ENCODE measurements around the gene CYFIP2. TPM values are rescaled to one million over a fixed set of nuclear protein-coding genes. Genes with fewer than 3 reads are reported as not detected.

CYFIP2 gene
- total RNA-seq, 2 experiments from 2014 or later, result 458 to 480 TPM

DNA sequence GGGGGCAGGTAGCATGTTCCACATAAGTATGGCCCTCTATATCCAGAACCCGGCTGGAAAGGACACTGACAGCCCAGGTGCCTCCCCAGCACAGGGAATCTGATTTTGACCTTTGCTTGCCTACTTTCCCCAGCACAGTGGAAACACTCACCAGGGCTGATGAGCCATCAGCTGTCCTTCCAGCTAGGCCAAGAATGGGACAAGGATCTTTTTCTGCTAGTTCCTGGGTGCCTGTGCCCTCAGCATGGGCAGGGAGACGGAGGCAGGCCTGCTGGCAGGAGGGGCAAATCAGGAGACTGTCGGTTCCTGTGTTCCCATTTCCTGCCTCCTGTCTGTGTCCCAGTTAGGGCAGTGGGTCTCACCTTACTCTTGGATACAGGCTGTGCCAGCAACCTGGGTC is 1.1 kb downstream of the CYFIP2 start:
- Mint-ChIP-seq H3K27me3 (no peaks in the 10 kb centered on the region), H3K27ac (peak overlapping the region; percentile 84), H3K4me1 (peaks cover 73% of the 10 kb centered on the region), H3K36me3 (peaks cover 40% of the 10 kb centered on the region), H3K9me3 (no peaks in the 10 kb centered on the region), H3K4me3 (peak overlapping the region; percentile 93)
- DNase-seq, result no peak
- ATAC-seq (ENCODE audit: low read depth), result no peak
- POLR2A ChIA-PET, result interaction anchor here (0.6 to 6.7 kb wide), 16 partner anchors 9 to 373 kb away, joined by 3 to 68 read pairs (median 4); partner anchors contain the start of genes ITK and MED7

DNA sequence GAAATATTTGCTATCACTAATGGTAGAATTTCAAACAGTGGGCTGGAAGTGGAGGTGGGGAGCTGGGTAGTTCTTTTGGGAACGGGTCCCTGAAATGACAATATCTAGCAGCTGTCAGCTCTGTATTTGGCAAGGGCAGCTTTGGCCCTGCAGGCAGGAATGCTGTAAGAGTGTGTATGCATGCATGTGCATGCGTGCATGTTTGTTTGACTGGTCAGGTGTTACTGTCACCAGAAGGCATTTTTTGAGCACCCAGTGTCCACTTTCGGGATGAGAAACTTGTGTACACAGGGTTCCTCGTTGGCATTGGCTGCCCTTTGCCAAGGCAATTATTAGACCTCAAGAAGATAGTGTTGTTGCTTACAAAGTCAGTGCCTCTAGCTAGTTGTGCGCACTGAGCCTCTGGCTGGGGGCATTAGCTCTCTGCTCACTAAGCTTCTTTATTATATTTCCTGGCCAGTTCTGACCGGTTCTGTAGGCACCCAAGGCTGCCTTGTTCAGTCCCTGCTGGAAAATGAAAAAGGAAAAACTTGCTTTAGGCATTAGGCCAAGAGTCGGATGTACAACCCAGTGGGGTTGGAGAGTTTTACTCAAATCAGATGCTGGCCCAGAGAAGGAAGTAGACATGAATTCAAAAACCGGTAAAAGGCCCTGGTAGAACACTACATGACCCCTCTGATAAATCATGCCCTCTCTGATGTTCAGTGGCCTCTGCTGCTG is 2.0 kb downstream of the CYFIP2 start:
- Mint-ChIP-seq H3K36me3 (peaks cover 45% of the 10 kb centered on the region), H3K9me3 (no peaks in the 10 kb centered on the region)
- POLR2A ChIA-PET, result interaction anchor here (0.6 to 6.7 kb wide), 21 partner anchors 10 to 374 kb away, joined by 3 to 68 read pairs (median 5); partner anchors contain the start of genes ITK and MED7

DNA sequence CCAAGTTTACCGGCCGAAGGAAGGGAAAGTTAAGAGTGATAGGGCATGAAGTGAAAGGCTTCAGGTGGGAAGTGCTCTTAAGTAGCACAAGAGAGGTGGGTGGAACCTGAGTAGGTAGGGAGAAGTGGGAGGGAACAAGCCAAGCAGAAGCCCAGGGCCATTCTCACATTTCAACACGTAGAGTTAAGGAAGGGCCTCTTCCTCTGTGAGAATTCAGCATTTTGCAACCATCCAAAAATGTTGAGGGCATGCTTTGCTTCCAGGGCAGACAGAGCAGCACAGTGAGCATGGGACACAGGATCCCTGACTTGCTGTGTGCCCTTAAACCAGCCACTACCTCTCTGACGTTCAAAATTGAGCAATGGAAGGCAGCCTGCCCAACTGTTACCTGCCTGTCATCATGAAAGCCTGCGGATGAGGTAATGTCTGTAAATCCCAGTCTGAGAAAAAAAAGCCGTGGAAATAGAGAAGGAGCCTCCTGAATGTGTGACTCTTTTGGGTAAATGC is 3.3 kb downstream of the CYFIP2 start:
- Mint-ChIP-seq H3K27me3 (no peaks in the 10 kb centered on the region), H3K4me1 (peaks cover 77% of the 10 kb centered on the region), H3K36me3 (peaks cover 51% of the 10 kb centered on the region), H3K4me3 (peak overlapping the region; percentile 93), H3K9me3 (no peaks in the 10 kb centered on the region), H3K27ac (peak overlapping the region; percentile 99)
- DNase-seq (no peak), ATAC-seq (ENCODE audit: low read depth) (no peak)
- POLR2A ChIA-PET, result interaction anchor here (0.6 to 6.7 kb wide), 5 partner anchors 15 to 94 kb away, joined by 3 to 68 read pairs (median 5); no protein-coding TSS in a partner anchor

More for the DNA sequence above, 2.0 kb downstream of the CYFIP2 start:
- DNase-seq (no peak), ATAC-seq (ENCODE audit: low read depth) (no peak)
- Mint-ChIP-seq H3K27ac (peak overlapping the region; percentile 84), H3K4me3 (peak overlapping the region; percentile 93), H3K4me1 (peaks cover 79% of the 10 kb centered on the region), H3K27me3 (no peaks in the 10 kb centered on the region)

DNA sequence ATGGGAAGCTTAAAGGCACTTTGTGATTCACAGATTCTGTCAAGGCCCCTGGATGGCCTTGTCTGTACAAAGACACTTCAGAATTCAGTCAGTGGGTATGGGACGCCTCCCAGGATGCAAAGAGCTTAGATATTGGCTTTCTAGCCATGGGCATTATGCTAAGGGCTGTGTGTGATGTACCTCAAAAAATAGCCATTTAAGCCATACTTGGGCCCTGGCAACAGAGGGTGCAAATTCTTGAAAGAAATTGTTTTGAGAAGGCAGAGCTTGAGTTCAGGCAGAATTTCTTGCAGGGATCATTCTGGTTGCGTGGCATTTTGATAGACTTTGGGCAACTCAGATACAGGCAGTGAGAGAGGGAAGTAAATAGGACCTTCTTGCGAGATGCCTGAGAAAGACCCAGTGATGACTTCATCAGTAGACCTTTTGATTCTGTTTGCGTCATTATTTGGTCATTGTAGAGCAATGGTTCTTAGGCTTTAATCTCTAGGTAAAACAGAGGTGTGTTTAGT is 3.9 kb downstream of the CYFIP2 start:
- DNase-seq (no peak), ATAC-seq (ENCODE audit: low read depth) (no peak)
- Mint-ChIP-seq H3K9me3 (no peaks in the 10 kb centered on the region), H3K4me3 (peak overlapping the region; percentile 93), H3K27me3 (no peaks in the 10 kb centered on the region), H3K36me3 (peaks cover 52% of the 10 kb centered on the region), H3K27ac (peak overlapping the region; percentile 99), H3K4me1 (peaks cover 73% of the 10 kb centered on the region)
- POLR2A ChIA-PET, result interaction anchor here (0.5 to 2.6 kb wide), 5 partner anchors 19 to 81 kb away, joined by 3 to 9 read pairs (median 3); no protein-coding TSS in a partner anchor

DNA sequence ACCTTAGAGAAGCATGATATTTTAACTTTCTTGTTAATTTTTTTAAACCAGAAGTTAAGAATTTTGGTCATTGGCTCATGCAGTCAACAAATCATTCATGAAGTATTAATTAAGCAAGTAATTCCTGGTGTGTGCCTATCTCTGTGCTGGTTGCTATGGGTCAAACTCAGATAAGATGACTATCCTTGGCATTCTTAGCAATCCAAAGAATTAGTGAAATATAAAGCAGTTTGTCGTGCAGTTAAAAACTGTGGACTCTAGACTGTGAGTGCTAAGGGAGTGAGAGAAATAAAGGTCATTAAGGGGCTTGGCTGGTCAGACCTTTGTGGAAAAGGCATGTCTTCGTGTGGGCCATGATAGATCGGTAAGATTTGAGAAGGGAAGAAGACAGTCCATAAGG is 4.8 kb downstream of the CYFIP2 start:
- Mint-ChIP-seq H3K27me3 (no peaks in the 10 kb centered on the region), H3K4me3 (peak overlapping the region; percentile 93), H3K9me3 (no peaks in the 10 kb centered on the region), H3K36me3 (peaks cover 55% of the 10 kb centered on the region), H3K4me1 (peaks cover 69% of the 10 kb centered on the region), H3K27ac (peak overlapping the region; percentile 99)
- POLR2A ChIA-PET, result interaction anchor here (1.2 to 3.8 kb wide), 7 partner anchors 13 to 116 kb away, joined by 3 to 41 read pairs (median 21); partner anchors contain the start of gene ITK
- ATAC-seq (ENCODE audit: low read depth) (no peak), DNase-seq (no peak)

DNA sequence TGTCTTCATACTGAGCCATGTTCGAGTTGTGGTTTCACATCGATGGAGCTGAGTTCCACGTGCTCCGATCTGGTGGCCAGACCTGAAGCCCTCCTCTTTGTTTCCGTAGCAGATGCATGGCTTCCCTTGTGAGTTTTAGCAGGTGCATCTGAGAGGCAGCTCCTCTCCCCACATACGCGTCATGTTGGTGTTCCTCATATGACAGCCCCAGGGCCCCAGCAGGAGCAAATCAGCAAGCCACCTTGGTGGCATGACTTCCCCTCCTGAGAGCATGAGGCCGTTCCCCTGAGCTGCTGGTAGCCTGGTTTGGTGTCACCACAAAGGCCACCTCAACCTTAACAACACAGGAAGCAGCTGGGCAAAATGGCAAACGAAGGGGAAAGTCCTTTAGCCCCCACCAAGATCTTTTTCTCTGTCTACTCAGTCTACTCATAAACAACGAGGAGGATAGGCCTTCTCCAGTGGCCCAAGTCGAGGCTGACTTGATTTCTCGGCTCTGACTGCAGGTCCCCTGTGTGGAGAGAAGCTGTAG is 5.9 kb downstream of the CYFIP2 start:
- peaks cover 76% of the 10 kb centered on the region for H3K4me1 Mint-ChIP-seq

DNA sequence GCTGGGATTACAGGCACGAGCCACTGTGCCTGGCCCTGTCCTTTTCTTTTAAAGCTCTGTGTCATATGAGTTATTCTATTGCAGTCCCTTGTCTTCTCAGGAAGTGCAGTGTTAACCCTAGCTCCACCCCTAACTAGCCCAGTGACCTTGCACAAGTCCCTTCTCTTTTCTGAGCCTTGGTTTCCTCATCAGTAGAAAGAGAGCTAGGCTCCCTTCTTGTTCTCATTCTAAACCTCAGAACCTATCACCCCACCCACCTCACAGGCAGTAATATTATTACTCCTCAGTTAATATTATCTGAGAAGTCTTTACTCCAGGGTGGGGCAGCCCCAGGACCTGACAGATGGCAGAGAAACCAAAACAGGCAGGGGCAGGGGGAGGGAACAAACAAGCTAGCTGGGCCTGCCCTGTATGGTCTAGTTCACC is 7.2 kb downstream of the CYFIP2 start:
- Mint-ChIP-seq H3K27ac (peak overlapping the region; percentile 99), H3K4me3 (peak overlapping the region; percentile 86), H3K4me1 (peaks cover 75% of the 10 kb centered on the region), H3K27me3 (no peaks in the 10 kb centered on the region), H3K36me3 (peaks cover 54% of the 10 kb centered on the region), H3K9me3 (no peaks in the 10 kb centered on the region)
- peak; percentile 25 for ATAC-seq (ENCODE audit: low read depth)
- DNase-seq, result no peak
- POLR2A ChIA-PET, result interaction anchor here (0.7 to 3.8 kb wide), 23 partner anchors 8 to 470 kb away, joined by 3 to 51 read pairs (median 13); partner anchors contain the start of genes ITK and MED7

More for the DNA sequence above, 5.9 kb downstream of the CYFIP2 start:
- Mint-ChIP-seq H3K9me3 (no peaks in the 10 kb centered on the region), H3K27me3 (no peaks in the 10 kb centered on the region), H3K36me3 (peaks cover 57% of the 10 kb centered on the region), H3K4me3 (peak overlapping the region; percentile 93), H3K27ac (peak overlapping the region; percentile 99)
- ATAC-seq (ENCODE audit: low read depth) (peak; percentile 87), DNase-seq (peak; percentile 82)
- POLR2A ChIA-PET, result interaction anchor here (0.7 to 3.8 kb wide), 24 partner anchors 9 to 176 kb away, joined by 3 to 51 read pairs (median 12); partner anchors contain the start of genes ITK and MED7

DNA sequence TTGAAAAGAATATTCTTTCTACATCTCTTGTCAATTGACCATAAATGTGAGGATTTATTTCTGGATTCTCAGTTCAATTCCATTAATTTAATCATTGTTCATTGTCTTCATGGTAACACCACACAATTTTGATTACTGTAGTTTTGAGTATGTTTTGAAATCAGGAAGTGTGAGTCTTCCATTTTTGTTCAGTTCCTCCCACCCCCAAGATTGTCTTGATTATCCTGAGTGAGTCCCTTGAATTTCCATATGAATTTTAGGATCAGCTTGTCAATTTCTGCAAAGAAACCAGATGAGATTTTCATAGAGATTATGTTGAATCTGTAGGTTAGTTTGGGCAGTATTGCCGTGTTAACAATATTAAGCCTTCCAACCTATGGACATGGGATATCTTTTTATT is 9.5 kb downstream of the CYFIP2 start:
- POLR2A ChIA-PET, result no interaction called here
- Mint-ChIP-seq H3K9me3 (no peaks in the 10 kb centered on the region), H3K36me3 (peaks cover 42% of the 10 kb centered on the region), H3K4me3 (peak overlapping the region; percentile 33), H3K27me3 (no peaks in the 10 kb centered on the region), H3K27ac (peak overlapping the region; percentile 30), H3K4me1 (peaks cover 71% of the 10 kb centered on the region)
- no peak for DNase-seq
- ATAC-seq (ENCODE audit: low read depth), result no peak

DNA sequence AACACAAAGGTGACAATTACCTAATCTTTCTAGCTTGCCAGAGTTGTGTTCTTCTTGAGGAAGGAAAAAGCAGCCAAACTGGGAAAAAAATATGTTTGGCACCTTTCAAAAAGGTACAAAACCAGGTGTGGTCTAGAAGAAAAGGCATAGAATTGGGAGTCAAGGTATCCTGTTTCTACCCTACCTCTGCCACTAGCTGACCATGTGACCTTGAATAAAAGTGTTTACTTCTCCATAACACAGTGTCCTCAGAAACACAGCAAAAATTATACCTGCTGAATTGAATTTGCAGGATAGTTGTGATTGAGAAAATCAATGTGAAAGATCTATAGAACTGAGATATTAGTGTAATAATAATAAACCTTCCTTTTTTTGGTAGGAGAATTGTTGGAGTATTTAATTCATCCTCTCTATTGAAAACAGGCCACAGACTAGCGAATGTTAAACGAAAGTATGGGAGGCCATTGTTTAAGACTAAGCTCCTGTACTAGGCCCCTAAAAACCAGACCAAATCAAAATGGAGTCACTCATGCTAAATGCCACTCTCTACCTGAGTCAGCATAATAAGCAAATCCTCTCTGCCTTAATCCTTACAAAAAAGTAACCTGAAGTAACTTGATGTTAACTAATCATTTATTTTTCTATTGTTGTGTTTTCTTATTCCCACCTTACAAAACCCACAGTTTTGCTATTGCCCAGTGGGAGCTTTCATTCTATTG is 12.6 kb downstream of the CYFIP2 start:
- POLR2A ChIA-PET, result no interaction called here
- DNase-seq (no peak), ATAC-seq (ENCODE audit: low read depth) (no peak)
- Mint-ChIP-seq H3K4me3 (no peak overlapping the region), H3K36me3 (peaks cover 41% of the 10 kb centered on the region), H3K27ac (peak overlapping the region; percentile 18), H3K9me3 (peaks cover 1% of the 10 kb centered on the region), H3K4me1 (peaks cover 69% of the 10 kb centered on the region), H3K27me3 (no peaks in the 10 kb centered on the region)

DNA sequence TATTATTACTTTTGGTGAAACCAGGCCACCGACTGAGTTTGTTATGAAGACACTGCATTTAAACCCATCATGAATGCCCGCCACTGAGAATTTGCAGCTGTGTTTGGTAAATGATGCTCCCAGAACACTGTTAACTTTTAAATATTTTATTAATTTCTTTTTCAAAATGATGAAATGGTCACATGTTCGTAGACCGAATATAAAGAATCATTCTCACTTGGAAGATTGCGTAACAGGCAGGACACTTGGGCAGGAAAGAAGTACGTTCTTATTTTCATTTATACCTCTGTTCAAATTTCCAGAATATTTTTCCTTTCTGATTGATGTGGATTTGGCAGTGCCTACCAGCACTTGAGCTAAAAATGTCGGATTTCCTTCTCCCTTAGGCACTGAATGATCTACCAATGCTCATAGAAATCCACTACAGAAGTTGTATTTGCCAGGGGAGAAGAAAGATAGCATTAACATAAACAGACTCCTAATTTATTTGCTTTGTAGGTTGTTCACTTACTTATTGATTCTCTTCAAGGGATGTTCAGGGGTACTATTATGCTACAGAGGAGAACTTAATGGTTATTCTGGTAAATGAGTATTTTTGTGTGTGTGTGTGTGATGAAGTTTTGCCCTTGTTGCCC is 13.8 kb downstream of the CYFIP2 start:
- DNase-seq (no peak), ATAC-seq (ENCODE audit: low read depth) (no peak)
- Mint-ChIP-seq H3K4me1 (peaks cover 72% of the 10 kb centered on the region), H3K27ac (peak overlapping the region; percentile 56), H3K9me3 (peaks cover 1% of the 10 kb centered on the region), H3K27me3 (no peaks in the 10 kb centered on the region), H3K36me3 (peaks cover 37% of the 10 kb centered on the region), H3K4me3 (no peak overlapping the region)
- POLR2A ChIA-PET, result no interaction called here

DNA sequence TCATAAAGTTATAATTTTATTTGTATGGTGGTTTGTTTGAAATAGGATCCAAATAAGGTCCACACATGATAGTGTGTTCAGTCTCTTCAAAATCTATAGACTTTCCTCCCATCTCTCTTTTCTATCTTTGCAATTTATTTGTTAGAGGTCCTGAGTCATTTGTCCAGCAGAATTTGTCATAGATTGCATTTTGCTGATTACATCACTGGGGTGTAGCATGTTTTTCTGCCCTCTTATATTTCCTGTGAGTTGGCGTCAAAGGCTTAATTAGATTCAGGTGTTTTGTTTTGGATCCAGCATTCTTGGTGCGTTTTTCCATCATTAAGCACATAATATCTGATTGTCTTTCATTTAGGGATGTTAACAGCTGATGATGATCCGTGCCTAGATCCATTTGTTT is 15.0 kb downstream of the CYFIP2 start:
- H3K36me3 Mint-ChIP-seq, result peaks cover 36% of the 10 kb centered on the region
- no peaks in the 10 kb centered on the region for H3K27me3 Mint-ChIP-seq
- H3K9me3 Mint-ChIP-seq, result peaks cover 1% of the 10 kb centered on the region
- H3K4me3 Mint-ChIP-seq, result no peak overlapping the region
- POLR2A ChIA-PET, result interaction anchor here (0.7 kb wide), 1 partner anchor 81 kb away, joined by 4 read pairs; no protein-coding TSS in a partner anchor
- no peak for DNase-seq
- H3K27ac Mint-ChIP-seq, result peak overlapping the region; percentile 56
- no peak for ATAC-seq (ENCODE audit: low read depth)
- peaks cover 72% of the 10 kb centered on the region for H3K4me1 Mint-ChIP-seq

DNA sequence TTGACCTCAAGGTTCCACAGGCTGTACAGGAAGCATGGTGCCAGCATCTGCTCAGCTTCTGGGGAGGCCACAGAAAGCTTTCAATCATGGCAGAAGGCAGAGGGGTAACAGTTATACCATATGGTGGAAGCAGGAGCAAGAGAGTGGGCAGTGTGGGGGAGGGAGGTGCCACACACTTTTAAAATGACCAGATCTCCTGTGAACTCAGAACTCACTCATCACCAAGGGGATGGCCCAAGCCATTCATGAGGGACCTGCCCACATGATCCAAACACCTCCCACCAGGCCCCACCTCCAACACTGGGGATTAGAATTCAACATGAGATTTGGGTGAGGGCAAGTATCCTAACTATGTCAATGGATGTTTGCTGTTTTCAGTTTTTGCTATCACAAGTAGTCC is 16.2 kb downstream of the CYFIP2 start:
- H3K4me3 Mint-ChIP-seq, result peak overlapping the region; percentile 49
- DNase-seq (no peak), ATAC-seq (ENCODE audit: low read depth) (no peak)
- no peaks in the 10 kb centered on the region for H3K27me3 Mint-ChIP-seq
- peaks cover 65% of the 10 kb centered on the region for H3K4me1 Mint-ChIP-seq
- peaks cover 1% of the 10 kb centered on the region for H3K9me3 Mint-ChIP-seq
- peak overlapping the region; percentile 66 for H3K27ac Mint-ChIP-seq
- H3K36me3 Mint-ChIP-seq, result peaks cover 34% of the 10 kb centered on the region
- POLR2A ChIA-PET, result interaction anchor here (5.6 kb wide), 1 partner anchor 9 kb away, joined by 51 read pairs; no protein-coding TSS in a partner anchor
